Activated T-cell treated with anti-CD3 and anti-CD28 coated beads, Interleukin-2, amount 50 U/mL, for 1 hour (primary cell): ENCODE data around the gene TCTN2.
A peak's percentile ranks its signal among the peaks of the same experiment; 100 is the strongest.

Source experiments
- DNase-seq: peaks from one replicate; pipeline ENCODE4 v3.0.0-alpha.2; 2020

The TCTN2 gene

GRCh38 chr12:123670882-123671728 lies at the start of gene TCTN2:
Gene TCTN2, plus strand, starts transcription at chr12:123671113. Its CDS starts 128 bp downstream, at chr12:123671241.
- DNase-seq: peak; percentile 93

GRCh38 chr12:123621619-123622530 lies 49.0 kb upstream of the TCTN2 start:
- no peak for DNase-seq

GRCh38 chr12:123633379-123634141 lies 37.4 kb upstream of the TCTN2 start, which contains the start of the genes EIF2B1 and GTF2H3:
Gene EIF2B1, minus strand, starts transcription at chr12:123633686. Its CDS starts 129 bp downstream, at chr12:123633557.
Gene GTF2H3, plus strand, starts transcription at chr12:123633829. Its CDS starts 31 bp downstream, at chr12:123633860.
- DNase-seq: peak; percentile 95

- DNase-seq: no peak
These were observed 36.8 kb upstream of the TCTN2 start for GRCh38 chr12:123634142-123634561.

- no peak for DNase-seq
These were observed 27.0 kb upstream of the TCTN2 start for GRCh38 chr12:123643911-123644310.

GRCh38 chr12:123645380-123645779 lies 25.5 kb upstream of the TCTN2 start:
- no peak for DNase-seq

- DNase-seq: no peak
These were observed 25.0 kb upstream of the TCTN2 start for GRCh38 chr12:123645878-123646277.

GRCh38 chr12:123648401-123648800 lies 22.5 kb upstream of the TCTN2 start:
- no peak for DNase-seq

GRCh38 chr12:123654129-123654701 lies 16.7 kb upstream of the TCTN2 start:
- DNase-seq: no peak

GRCh38 chr12:123655420-123655819 lies 15.5 kb upstream of the TCTN2 start:
- DNase-seq: no peak

GRCh38 chr12:123656392-123656791 lies 14.5 kb upstream of the TCTN2 start:
- no peak for DNase-seq

- DNase-seq: no peak
These were observed 13.7 kb upstream of the TCTN2 start for GRCh38 chr12:123657211-123657610.

- DNase-seq: no peak
These were observed 10.8 kb upstream of the TCTN2 start for GRCh38 chr12:123659996-123660727.

- no peak for DNase-seq
These were observed 3.1 kb upstream of the TCTN2 start for GRCh38 chr12:123667771-123668170.

GRCh38 chr12:123671876-123672275 lies 963 bp downstream of the TCTN2 start:
- no peak for DNase-seq

- no peak for DNase-seq
These were observed 4.5 kb downstream of the TCTN2 start for GRCh38 chr12:123675436-123675835.

GRCh38 chr12:123676616-123677320 lies 5.9 kb downstream of the TCTN2 start:
- DNase-seq: no peak

GRCh38 chr12:123678981-123679380 lies 8.1 kb downstream of the TCTN2 start:
- no peak for DNase-seq

GRCh38 chr12:123681605-123682004 lies 10.7 kb downstream of the TCTN2 start:
- DNase-seq: no peak

- no peak for DNase-seq
These were observed 13.1 kb downstream of the TCTN2 start for GRCh38 chr12:123683964-123684363.

- DNase-seq: no peak
These were observed 15.8 kb downstream of the TCTN2 start for GRCh38 chr12:123686636-123687190.
